ENCODE measurements around the gene RNASE11.

DNA sequence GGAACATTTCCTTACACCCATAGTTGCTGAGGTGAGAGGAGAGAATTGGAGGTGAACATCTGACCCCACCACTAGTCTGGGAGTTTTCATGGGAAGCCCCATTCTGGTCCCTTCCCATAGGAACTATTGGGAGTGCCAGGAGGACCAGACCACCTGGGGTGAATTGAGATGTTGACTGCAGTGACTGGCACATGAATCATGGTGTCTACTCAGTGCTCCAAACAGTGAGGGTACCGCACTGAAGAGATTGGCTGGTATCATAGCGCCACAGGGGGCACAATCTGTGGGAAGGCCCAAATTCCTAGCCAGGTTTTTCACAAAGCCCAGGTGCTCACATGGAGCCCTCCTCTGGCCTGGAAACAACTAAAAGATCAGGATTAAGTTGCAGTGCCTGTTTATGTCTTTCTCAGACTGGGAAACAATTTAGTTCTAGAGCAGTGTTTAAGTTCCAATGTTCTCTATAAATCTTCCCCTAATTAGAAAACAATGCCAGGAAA is 23.3 kb downstream of the RNASE11 start:
- TF ChIP-seq, protein P1, sequence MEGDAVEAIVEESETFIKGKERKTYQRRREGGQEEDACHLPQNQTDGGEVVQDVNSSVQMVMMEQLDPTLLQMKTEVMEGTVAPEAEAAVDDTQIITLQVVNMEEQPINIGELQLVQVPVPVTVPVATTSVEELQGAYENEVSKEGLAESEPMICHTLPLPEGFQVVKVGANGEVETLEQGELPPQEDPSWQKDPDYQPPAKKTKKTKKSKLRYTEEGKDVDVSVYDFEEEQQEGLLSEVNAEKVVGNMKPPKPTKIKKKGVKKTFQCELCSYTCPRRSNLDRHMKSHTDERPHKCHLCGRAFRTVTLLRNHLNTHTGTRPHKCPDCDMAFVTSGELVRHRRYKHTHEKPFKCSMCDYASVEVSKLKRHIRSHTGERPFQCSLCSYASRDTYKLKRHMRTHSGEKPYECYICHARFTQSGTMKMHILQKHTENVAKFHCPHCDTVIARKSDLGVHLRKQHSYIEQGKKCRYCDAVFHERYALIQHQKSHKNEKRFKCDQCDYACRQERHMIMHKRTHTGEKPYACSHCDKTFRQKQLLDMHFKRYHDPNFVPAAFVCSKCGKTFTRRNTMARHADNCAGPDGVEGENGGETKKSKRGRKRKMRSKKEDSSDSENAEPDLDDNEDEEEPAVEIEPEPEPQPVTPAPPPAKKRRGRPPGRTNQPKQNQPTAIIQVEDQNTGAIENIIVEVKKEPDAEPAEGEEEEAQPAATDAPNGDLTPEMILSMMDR (IDR thresholded peaks at IDR 0.05) = no peak
- no peak for TF ChIP-seq POLR2A (IDR thresholded peaks at IDR 0.05)
